Measurements from ENCODE around the gene SPINK6.

DNA sequence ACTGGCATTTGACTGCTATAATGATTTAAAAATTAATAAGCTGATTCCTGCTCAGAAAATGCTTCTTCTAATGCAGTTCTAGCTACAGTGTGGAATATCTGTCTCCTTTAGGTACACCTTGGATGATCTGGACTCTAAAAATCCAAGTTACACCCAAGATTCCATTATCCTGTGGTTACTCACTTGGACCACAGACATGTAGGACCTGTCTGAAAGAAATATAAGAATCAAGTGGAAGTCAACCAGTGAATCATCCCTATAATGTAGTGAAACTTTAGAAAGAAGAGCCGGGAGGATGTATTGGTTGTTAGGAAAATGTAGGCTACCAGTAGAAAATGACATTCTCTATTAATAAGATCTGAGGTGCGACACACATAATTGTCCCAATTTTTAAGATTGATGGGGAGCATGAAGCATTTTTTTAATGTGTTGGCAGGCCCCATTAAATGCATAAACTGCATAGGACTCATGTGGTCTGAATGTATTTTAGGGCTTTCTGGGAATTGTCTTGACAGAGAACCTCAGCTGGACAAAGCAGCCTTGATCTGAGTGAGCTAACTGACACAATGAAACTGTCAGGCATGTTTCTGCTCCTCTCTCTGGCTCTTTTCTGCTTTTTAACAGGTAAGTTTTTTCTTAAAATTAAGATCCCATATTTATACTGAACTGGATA, at the start of gene SPINK6:
- TF ChIP-seq, protein P1, sequence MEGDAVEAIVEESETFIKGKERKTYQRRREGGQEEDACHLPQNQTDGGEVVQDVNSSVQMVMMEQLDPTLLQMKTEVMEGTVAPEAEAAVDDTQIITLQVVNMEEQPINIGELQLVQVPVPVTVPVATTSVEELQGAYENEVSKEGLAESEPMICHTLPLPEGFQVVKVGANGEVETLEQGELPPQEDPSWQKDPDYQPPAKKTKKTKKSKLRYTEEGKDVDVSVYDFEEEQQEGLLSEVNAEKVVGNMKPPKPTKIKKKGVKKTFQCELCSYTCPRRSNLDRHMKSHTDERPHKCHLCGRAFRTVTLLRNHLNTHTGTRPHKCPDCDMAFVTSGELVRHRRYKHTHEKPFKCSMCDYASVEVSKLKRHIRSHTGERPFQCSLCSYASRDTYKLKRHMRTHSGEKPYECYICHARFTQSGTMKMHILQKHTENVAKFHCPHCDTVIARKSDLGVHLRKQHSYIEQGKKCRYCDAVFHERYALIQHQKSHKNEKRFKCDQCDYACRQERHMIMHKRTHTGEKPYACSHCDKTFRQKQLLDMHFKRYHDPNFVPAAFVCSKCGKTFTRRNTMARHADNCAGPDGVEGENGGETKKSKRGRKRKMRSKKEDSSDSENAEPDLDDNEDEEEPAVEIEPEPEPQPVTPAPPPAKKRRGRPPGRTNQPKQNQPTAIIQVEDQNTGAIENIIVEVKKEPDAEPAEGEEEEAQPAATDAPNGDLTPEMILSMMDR (IDR thresholded peaks at IDR 0.05), result no peak
- no peak for TF ChIP-seq POLR2A (IDR thresholded peaks at IDR 0.05)
